NCI-H748 treated with DMSO at 0.1 percent for 48 hours (cell line): ENCODE results near the gene UBA1.

ENCODE experiments used
- DNase-seq: peaks from one replicate; lab custom pipeline; 2025; lab: John Stamatoyannopoulos, UW

Gene UBA1

GRCh38 chrX:47212381-47213293, 19.0 kb downstream of the UBA1 start:
- DNase-seq: no peak

GRCh38 chrX:47214435-47215077, 20.9 kb downstream of the UBA1 start:
- DNase-seq: no peak

GRCh38 chrX:47215291-47215900, 21.8 kb downstream of the UBA1 start:
- no peak for DNase-seq

- DNase-seq: no peak
These were observed 22.8 kb downstream of the UBA1 start for GRCh38 chrX:47216393-47216925.

- DNase-seq: peak; percentile 51
These were observed 23.7 kb downstream of the UBA1 start for GRCh38 chrX:47217121-47217851.

- DNase-seq: peak; percentile 96
These were observed 24.2 kb downstream of the UBA1 start for GRCh38 chrX:47217852-47218279.

GRCh38 chrX:47218280-47218919, 24.8 kb downstream of the UBA1 start, which contains the start of gene CDK16:
CDK16 (plus strand) TSS chrX:47218681; CDS start chrX:47223558, 4,877 bp downstream.
- DNase-seq: peak; percentile 54

GRCh38 chrX:47218920-47219815, 25.5 kb downstream of the UBA1 start:
- DNase-seq: no peak

GRCh38 chrX:47221756-47222155, 28.1 kb downstream of the UBA1 start:
- no peak for DNase-seq

GRCh38 chrX:47222751-47223350, 29.2 kb downstream of the UBA1 start:
- no peak for DNase-seq

GRCh38 chrX:47223476-47224250, 30.0 kb downstream of the UBA1 start:
- no peak for DNase-seq

- DNase-seq: no peak
These were observed 30.8 kb downstream of the UBA1 start for GRCh38 chrX:47224266-47224895.

- DNase-seq: no peak
These were observed 31.3 kb downstream of the UBA1 start for GRCh38 chrX:47224896-47225290.

GRCh38 chrX:47226071-47226470, 32.4 kb downstream of the UBA1 start:
- no peak for DNase-seq

- no peak for DNase-seq
These were observed 33.1 kb downstream of the UBA1 start for GRCh38 chrX:47226531-47227333.

GRCh38 chrX:47227334-47227583, 33.6 kb downstream of the UBA1 start:
- no peak for DNase-seq

GRCh38 chrX:47228550-47229270, 35.1 kb downstream of the UBA1 start:
- DNase-seq: no peak
